MV-4-11 (cell line): ENCODE results near the gene ADAMTS13.

Source experiments
- DNase-seq: peaks from one replicate; lab custom pipeline; 2025; lab: John Stamatoyannopoulos, UW

The ADAMTS13 gene

GRCh38 chr9:133472277-133472645, 50.1 kb downstream of the ADAMTS13 start:
- DNase-seq, result no peak

GRCh38 chr9:133472753-133473378, 50.7 kb downstream of the ADAMTS13 start:
- DNase-seq, result no peak

GRCh38 chr9:133473743-133474142, 51.6 kb downstream of the ADAMTS13 start:
- no peak for DNase-seq

- DNase-seq, result peak; percentile 73
Measured at GRCh38 chr9:133474215-133474614, 52.0 kb downstream of the ADAMTS13 start.

- no peak for DNase-seq
Measured at GRCh38 chr9:133474853-133475252, 52.7 kb downstream of the ADAMTS13 start.

GRCh38 chr9:133475292-133476012, 53.3 kb downstream of the ADAMTS13 start:
- no peak for DNase-seq

GRCh38 chr9:133476036-133476931, 54.1 kb downstream of the ADAMTS13 start:
- DNase-seq, result peak; percentile 66

- DNase-seq, result no peak
Measured at GRCh38 chr9:133476941-133477340, 54.8 kb downstream of the ADAMTS13 start.

GRCh38 chr9:133477461-133477860, 55.3 kb downstream of the ADAMTS13 start:
- no peak for DNase-seq

GRCh38 chr9:133477992-133478850, 56.1 kb downstream of the ADAMTS13 start:
- peak; percentile 56 for DNase-seq

GRCh38 chr9:133478851-133479711, 56.9 kb downstream of the ADAMTS13 start, which contains the start of gene SLC2A6:
Gene SLC2A6, minus strand, starts transcription at chr9:133479099. Its CDS starts 40 bp downstream, at chr9:133479059.
- peak; percentile 62 for DNase-seq

- no peak for DNase-seq
Measured at GRCh38 chr9:133483611-133484010, 61.4 kb downstream of the ADAMTS13 start.

- DNase-seq, result no peak
Measured at GRCh38 chr9:133484671-133485437, 62.7 kb downstream of the ADAMTS13 start.

- DNase-seq, result peak; percentile 64
Measured at GRCh38 chr9:133485531-133486260, 63.5 kb downstream of the ADAMTS13 start.

- no peak for DNase-seq
Measured at GRCh38 chr9:133487331-133487725, 65.2 kb downstream of the ADAMTS13 start.

GRCh38 chr9:133488686-133489252, 66.6 kb downstream of the ADAMTS13 start:
- DNase-seq, result no peak

- DNase-seq, result no peak
Measured at GRCh38 chr9:133489253-133490190, 67.4 kb downstream of the ADAMTS13 start.
